OCI-LY1 (cell line): ENCODE data around the gene PLXND1.

ENCODE experiments used
- H2AFZ ChIP-seq: fragments of 200-600 bp; sonication (generic), shearing (Covaris generic); 2 replicates; pipeline ENCODE4 v1.6.0; 2014; ENCODE audit warnings: antibody characterized with exemption, mild to moderate bottlenecking, low read length
- H3F3A ChIP-seq: fragments of 200-600 bp; sonication (generic), shearing (Covaris generic); 2 replicates; pipeline ENCODE4 v1.6.0; 2014; ENCODE audit warnings: mild to moderate bottlenecking, antibody characterized with exemption, low read length, moderate library complexity; ENCODE audit not compliant: insufficient read depth
- H3K27ac ChIP-seq: fragments of 200-600 bp; sonication (generic); 2 replicates; pipeline ENCODE4 v1.5.1; 2014; ENCODE audit warnings: low read length, mixed run types, mild to moderate bottlenecking, low read depth; ENCODE audit not compliant: poor library complexity, severe bottlenecking
- H3K27me3 ChIP-seq: fragments of 200-600 bp; sonication (generic); 2 replicates; pipeline ENCODE4 v1.6.0; 2014; ENCODE audit warnings: antibody characterized with exemption, mild to moderate bottlenecking, low read length, moderate library complexity; ENCODE audit not compliant: insufficient read depth
- H3K36me3 ChIP-seq: fragments of 200-600 bp; sonication (generic); 2 replicates; pipeline ENCODE4 v1.6.1; 2014; ENCODE audit warnings: mild to moderate bottlenecking, antibody characterized with exemption, low read length, moderate library complexity, mixed read lengths; ENCODE audit not compliant: insufficient read depth
- H3K4me1 ChIP-seq: fragments of 200-600 bp; sonication (generic); 2 replicates; pipeline ENCODE4 v1.5.1; 2014; ENCODE audit warnings: mild to moderate bottlenecking, low read length, moderate library complexity; ENCODE audit not compliant: insufficient read depth, severe bottlenecking
- H3K4me2 ChIP-seq: fragments of 200-600 bp; sonication (generic), shearing (Covaris generic); 2 replicates; pipeline ENCODE4 v1.6.1; 2014; ENCODE audit warnings: low read length
- H3K4me3 ChIP-seq: fragments of 200-600 bp; sonication (generic); 2 replicates; pipeline ENCODE4 v1.5.1; 2014; ENCODE audit warnings: low read length, low read depth, mild to moderate bottlenecking, mixed read lengths; ENCODE audit not compliant: poor library complexity, severe bottlenecking
- H3K79me2 ChIP-seq: fragments of 200-600 bp; shearing (Covaris generic); 2 replicates; pipeline ENCODE4 v1.6.1; 2016; ENCODE audit warnings: mixed run types, low read length, mixed read lengths; ENCODE audit not compliant: insufficient read depth
- H3K9ac ChIP-seq: fragments of 200-600 bp; sonication (generic), shearing (Covaris generic); 2 replicates; pipeline ENCODE4 v1.6.1; 2014; ENCODE audit warnings: mild to moderate bottlenecking, low read length, mixed read lengths
- H3K9me2 ChIP-seq: fragments of 200-600 bp; sonication (generic), shearing (Covaris generic); 2 replicates; pipeline ENCODE4 v1.6.1; 2014; ENCODE audit warnings: low read depth, mild to moderate bottlenecking, low read length, mixed read lengths
- H3K9me3 ChIP-seq: fragments of 200-600 bp; shearing (Covaris generic); 2 replicates; pipeline ENCODE4 v1.6.1; 2014; ENCODE audit warnings: low read length, mixed read lengths
- H4K20me1 ChIP-seq: fragments of 200-600 bp; sonication (generic), shearing (Covaris generic); 2 replicates; pipeline ENCODE4 v1.6.0; 2016; ENCODE audit warnings: mild to moderate bottlenecking, low read length; ENCODE audit not compliant: insufficient read depth
- EZH2 ChIP-seq: fragments of 200-600 bp; sonication (generic), shearing (Covaris generic); IDR thresholded peaks from 2 replicates; pipeline ENCODE4 v1.8.0; 2017; ENCODE audit warnings: borderline replicate concordance, mixed run types, mild to moderate bottlenecking, antibody characterized with exemption, low read length, moderate library complexity, mixed read lengths
- TF ChIP-seq, protein P1 (sequence below): fragments of 200-600 bp; sonication (generic), shearing (Covaris generic); IDR thresholded peaks from 2 replicates; pipeline ENCODE4 v1.5.1; 2017; ENCODE audit warnings: mild to moderate bottlenecking, antibody characterized with exemption, low read length, moderate library complexity, mixed read lengths

PLXND1 gene

DNA sequence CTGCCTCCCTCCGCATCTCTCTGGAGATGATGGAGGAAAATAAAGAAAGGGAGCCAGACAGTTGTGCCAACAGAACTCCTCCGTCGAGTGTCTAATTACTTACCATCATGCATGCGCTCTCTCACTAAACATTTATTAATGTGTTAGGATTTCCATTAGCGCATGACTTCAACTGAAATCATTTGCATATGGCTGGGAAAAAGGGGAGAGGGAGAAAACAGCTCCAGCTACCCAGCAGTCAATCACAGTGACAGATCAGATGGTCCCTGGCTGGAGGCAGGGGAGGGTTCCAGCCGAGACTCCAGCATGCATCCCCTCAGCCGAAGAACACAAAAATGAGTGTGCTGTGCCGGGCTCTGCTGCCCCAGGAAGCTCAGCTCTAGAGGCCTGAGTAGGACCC is 84.9 kb downstream of the PLXND1 start:
- no peaks in the 10 kb centered on the region for H3K9me2 ChIP-seq
- no peaks in the 10 kb centered on the region for H3K36me3 ChIP-seq
- no peaks in the 10 kb centered on the region for H3F3A ChIP-seq
- H4K20me1 ChIP-seq, result no peaks in the 10 kb centered on the region
- no peaks in the 10 kb centered on the region for H3K27me3 ChIP-seq
- no peak overlapping the region for H2AFZ ChIP-seq
- no peak overlapping the region for H3K27ac ChIP-seq
- H3K4me1 ChIP-seq, result peaks cover 11% of the 10 kb centered on the region
- H3K4me3 ChIP-seq, result no peak overlapping the region
- H3K79me2 ChIP-seq, result no peaks in the 10 kb centered on the region
- no peak overlapping the region for H3K9ac ChIP-seq
- TF ChIP-seq, protein P1, sequence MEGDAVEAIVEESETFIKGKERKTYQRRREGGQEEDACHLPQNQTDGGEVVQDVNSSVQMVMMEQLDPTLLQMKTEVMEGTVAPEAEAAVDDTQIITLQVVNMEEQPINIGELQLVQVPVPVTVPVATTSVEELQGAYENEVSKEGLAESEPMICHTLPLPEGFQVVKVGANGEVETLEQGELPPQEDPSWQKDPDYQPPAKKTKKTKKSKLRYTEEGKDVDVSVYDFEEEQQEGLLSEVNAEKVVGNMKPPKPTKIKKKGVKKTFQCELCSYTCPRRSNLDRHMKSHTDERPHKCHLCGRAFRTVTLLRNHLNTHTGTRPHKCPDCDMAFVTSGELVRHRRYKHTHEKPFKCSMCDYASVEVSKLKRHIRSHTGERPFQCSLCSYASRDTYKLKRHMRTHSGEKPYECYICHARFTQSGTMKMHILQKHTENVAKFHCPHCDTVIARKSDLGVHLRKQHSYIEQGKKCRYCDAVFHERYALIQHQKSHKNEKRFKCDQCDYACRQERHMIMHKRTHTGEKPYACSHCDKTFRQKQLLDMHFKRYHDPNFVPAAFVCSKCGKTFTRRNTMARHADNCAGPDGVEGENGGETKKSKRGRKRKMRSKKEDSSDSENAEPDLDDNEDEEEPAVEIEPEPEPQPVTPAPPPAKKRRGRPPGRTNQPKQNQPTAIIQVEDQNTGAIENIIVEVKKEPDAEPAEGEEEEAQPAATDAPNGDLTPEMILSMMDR, result no peak
- H3K4me2 ChIP-seq, result no peak overlapping the region
- no peaks in the 10 kb centered on the region for H3K9me3 ChIP-seq

DNA sequence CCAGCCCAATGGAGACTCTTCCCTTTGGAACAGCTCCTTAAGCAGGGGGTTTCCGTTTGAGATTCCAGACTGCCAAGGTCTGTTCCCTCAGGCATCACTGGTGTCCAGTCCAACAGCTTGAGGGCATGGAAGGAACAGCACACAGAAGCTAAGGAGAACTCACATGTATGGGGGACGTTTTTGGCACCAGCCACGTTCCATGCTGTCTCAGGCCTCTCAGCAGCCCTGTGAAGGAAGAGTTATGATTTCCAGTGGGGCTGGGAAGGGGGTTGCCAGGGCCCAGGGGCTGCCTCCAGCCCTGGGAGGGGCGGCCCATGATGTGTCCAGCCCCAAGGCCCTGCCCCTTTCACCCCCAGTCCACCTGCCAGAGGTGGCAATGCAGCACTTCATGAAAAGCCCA is 85.5 kb downstream of the PLXND1 start:
- no peaks in the 10 kb centered on the region for H3K27me3 ChIP-seq
- H2AFZ ChIP-seq, result no peak overlapping the region
- no peaks in the 10 kb centered on the region for H3K79me2 ChIP-seq
- no peaks in the 10 kb centered on the region for H3F3A ChIP-seq
- H3K36me3 ChIP-seq, result no peaks in the 10 kb centered on the region
- H3K4me2 ChIP-seq, result no peak overlapping the region
- no peaks in the 10 kb centered on the region for H3K9me2 ChIP-seq
- H4K20me1 ChIP-seq, result no peaks in the 10 kb centered on the region
- H3K27ac ChIP-seq, result no peak overlapping the region
- no peak overlapping the region for H3K9ac ChIP-seq
- TF ChIP-seq, protein P1, result no peak
- no peak for TF ChIP-seq EZH2
- peaks cover 5% of the 10 kb centered on the region for H3K4me1 ChIP-seq
- H3K9me3 ChIP-seq, result no peaks in the 10 kb centered on the region
- H3K4me3 ChIP-seq, result no peak overlapping the region

DNA sequence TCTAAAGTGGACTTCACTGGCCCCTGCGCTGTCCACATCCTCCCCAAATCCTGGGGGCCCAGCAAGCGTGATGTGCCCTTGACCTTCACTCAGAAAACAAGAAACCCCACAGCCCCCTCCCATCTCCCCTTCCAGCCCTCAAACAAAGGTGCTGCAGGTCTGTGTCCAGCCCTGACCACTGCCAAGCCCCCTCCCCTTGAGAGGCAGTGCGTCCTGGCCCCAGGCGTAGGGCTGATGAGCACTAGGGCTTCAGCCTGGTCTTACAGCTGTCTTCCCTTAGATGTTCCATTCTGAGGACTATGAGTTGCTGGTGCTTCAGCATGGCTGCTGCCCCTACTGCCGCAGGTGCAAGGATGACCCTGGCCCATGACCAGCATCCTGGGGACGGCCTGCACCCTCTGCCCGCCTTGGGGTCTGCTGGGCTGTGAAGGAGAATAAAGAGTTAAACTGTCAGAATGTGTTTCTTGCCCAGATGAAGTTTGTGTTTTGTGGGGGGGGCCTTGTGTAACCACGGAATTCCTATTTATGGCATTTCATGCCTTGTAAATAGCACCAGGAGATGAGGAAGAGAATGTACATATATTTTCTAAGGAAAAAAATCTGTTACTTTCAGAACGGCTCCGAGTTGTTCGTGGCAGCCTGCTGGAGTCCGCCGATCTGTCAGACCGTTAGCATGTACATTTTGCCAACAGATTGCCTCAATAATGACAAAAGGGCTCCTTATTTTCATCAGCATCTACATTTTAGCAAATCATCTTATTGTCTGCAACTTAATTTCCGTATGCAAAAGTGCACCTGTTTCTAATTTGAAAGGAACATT is 86.4 kb downstream of the PLXND1 start:
- no peak overlapping the region for H3K27ac ChIP-seq
- no peak overlapping the region for H3K4me3 ChIP-seq
- no peaks in the 10 kb centered on the region for H3K36me3 ChIP-seq
- H3K4me1 ChIP-seq, result no peaks in the 10 kb centered on the region
- H3F3A ChIP-seq, result no peaks in the 10 kb centered on the region
- no peaks in the 10 kb centered on the region for H3K9me2 ChIP-seq
- no peaks in the 10 kb centered on the region for H3K27me3 ChIP-seq
- no peaks in the 10 kb centered on the region for H4K20me1 ChIP-seq
- TF ChIP-seq, protein P1, result no peak
- TF ChIP-seq EZH2, result no peak
- H3K4me2 ChIP-seq, result no peak overlapping the region
- H3K79me2 ChIP-seq, result no peaks in the 10 kb centered on the region
- no peak overlapping the region for H2AFZ ChIP-seq
- H3K9me3 ChIP-seq, result no peaks in the 10 kb centered on the region
- H3K9ac ChIP-seq, result no peak overlapping the region
